Neutrophil (primary cell): ENCODE measurements around the gene RGPD5.
"Not testable (repeated sequence)": the region's sequence is repeated elsewhere in the genome, so short reads cannot be mapped to it uniquely, and the experiment has no call there.

Experiments used
- H3K27ac ChIP-seq: fragments of 200-600 bp; sonication (generic); 2 replicates; pipeline ENCODE4 v1.5.1; 2016; ENCODE audit warnings: mild to moderate bottlenecking, moderate library complexity
- H3K27me3 ChIP-seq: fragments of 200-600 bp; sonication (generic); 2 replicates; pipeline ENCODE4 v1.6.0; 2016; ENCODE audit warnings: mild to moderate bottlenecking
- H3K36me3 ChIP-seq: fragments of 200-600 bp; sonication (generic); 2 replicates; pipeline ENCODE4 v1.5.1; 2017
- H3K4me1 ChIP-seq, 2 experiments: fragments of 200-600 bp in 1 of 2; sonication (generic) in 1 of 2; 1 replicate in 1 of 2; 2 replicates in 1 of 2; pipeline versions ENCODE4 v1.5.1 to v1.6.1; 2013 to 2016; ENCODE audit warnings: low read depth in 1 of 2, low read length in 1 of 2, mild to moderate bottlenecking in 1 of 2, moderate library complexity in 1 of 2; ENCODE audit not compliant: control insufficient read depth in 1 of 2, insufficient read depth in 1 of 2
- H3K4me3 ChIP-seq, 2 experiments: fragments of 200-600 bp in 1 of 2; sonication (generic) in 1 of 2; 1 replicate in 1 of 2; 2 replicates in 1 of 2; pipeline ENCODE4 v1.5.1; 2013 to 2016; ENCODE audit warnings: low read depth in 1 of 2, low read length in 1 of 2, mild to moderate bottlenecking in 1 of 2, moderate library complexity in 1 of 2
- H3K9me3 ChIP-seq: fragments of 200-600 bp; sonication (generic); 2 replicates; pipeline ENCODE4 v1.5.1; 2016

The RGPD5 gene

DNA sequence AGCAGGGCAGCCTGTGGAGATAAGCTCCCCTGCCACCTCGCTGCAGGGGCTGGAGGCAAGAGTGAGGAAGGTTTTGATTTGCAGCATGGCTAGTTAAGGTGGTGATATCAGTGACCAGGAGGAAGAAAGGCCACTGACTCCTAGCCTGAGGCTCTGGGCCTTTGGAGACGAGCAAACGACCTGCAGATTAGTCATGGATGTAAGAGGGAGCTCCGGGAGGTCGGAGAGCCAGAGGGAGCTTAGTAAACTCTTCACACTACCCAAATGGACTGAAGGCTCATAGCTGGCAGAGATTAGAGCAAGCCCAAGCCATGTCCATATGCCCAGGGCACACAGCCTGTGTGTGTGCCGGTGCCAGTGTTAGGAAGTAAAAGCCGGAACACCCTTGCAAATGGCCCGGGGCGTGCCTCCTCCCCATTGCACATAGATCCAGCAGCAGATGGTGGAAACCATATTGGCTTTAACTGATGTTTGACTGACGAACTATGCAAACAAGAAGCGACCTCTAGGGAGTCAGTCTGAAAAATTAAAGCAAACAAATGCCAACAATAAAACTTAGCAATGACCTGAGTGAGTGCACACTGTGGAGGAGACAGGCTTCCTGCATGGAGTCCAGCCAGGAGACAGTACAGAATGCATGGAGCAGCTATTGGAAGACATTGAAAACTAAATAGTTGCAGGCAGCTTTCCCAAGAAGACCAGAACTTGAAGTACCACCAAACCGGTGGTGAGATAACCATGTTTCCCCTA lies 2.4 kb upstream of the RGPD5 start:
- not testable (repeated sequence) for H3K4me3 ChIP-seq, H3K27ac ChIP-seq, H3K9me3 ChIP-seq, H3K4me1 ChIP-seq, H3K27me3 ChIP-seq, H3K36me3 ChIP-seq

- H3K36me3 ChIP-seq, H3K4me1 ChIP-seq, H3K27me3 ChIP-seq, H3K9me3 ChIP-seq, H3K4me3 ChIP-seq, H3K27ac ChIP-seq: not testable (repeated sequence)
Observed at GRCh38 chr2:109792659-109793058, 1.4 kb upstream of the RGPD5 start.

DNA sequence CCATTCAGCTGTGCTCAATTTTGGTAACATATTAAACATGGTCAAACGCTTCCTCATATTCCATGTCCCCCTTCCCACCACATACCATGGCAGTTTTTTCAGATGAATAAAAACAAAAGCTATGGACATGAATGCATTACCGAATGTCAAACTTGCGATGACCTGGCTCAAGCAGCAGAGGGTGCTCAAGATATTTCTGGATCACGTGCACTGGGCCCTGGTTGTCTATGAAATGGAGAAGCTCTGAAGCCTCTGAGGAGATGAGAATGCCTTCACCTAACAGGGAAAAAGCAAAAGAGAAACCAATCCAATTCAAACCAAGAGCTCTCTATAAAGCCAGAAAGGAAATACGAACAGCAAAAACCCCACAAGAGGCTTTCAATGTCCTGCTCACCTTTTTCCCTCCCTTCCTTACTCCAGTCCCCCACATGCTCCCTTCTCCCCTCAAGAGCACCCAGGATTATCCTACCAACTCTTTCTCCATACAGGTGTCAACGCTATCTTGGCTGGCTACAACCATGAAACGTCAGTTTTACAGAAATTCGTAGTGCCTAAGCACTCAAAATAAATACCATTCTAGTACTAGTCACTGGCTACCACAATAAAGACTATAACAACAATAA lies 77.1 kb downstream of the RGPD5 start:
- H3K9me3 ChIP-seq, H3K36me3 ChIP-seq, H3K27ac ChIP-seq, H3K27me3 ChIP-seq, H3K4me1 ChIP-seq, H3K4me3 ChIP-seq: not testable (repeated sequence)

GRCh38 chr2:109876625-109877024 lies 82.5 kb downstream of the RGPD5 start:
- not testable (repeated sequence) for H3K27me3 ChIP-seq, H3K36me3 ChIP-seq, H3K4me3 ChIP-seq, H3K9me3 ChIP-seq, H3K27ac ChIP-seq, H3K4me1 ChIP-seq

GRCh38 chr2:109882112-109882511 lies 88.0 kb downstream of the RGPD5 start:
- H3K27me3 ChIP-seq, H3K4me1 ChIP-seq, H3K36me3 ChIP-seq, H3K27ac ChIP-seq, H3K9me3 ChIP-seq, H3K4me3 ChIP-seq: not testable (repeated sequence)

GRCh38 chr2:109888414-109888813 lies 94.3 kb downstream of the RGPD5 start:
- H3K36me3 ChIP-seq, H3K4me1 ChIP-seq, H3K4me3 ChIP-seq, H3K27me3 ChIP-seq, H3K27ac ChIP-seq, H3K9me3 ChIP-seq: not testable (repeated sequence)

DNA sequence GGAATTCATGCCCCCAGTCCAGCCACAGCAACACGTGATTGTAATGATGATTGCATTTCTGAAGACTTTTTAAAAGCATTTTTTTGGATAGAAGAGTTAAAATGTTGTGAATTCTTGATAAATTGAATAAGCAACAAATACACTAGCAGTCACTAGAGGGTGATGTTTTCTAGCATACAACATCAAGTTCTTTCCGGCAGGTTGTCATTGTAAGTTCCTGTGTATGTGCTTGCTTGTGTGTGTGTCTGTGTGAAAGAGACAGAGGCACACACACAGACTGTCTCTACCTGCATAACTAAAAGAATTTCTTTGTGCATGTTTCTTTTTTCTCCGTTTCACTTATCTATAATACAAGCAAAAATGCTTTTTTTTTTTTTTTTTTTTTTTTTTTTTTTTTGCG lies 95.8 kb downstream of the RGPD5 start:
- H3K36me3 ChIP-seq, H3K27ac ChIP-seq, H3K4me3 ChIP-seq, H3K27me3 ChIP-seq, H3K9me3 ChIP-seq, H3K4me1 ChIP-seq: not testable (repeated sequence)

- not testable (repeated sequence) for H3K36me3 ChIP-seq, H3K9me3 ChIP-seq, H3K27me3 ChIP-seq, H3K4me3 ChIP-seq, H3K4me1 ChIP-seq, H3K27ac ChIP-seq
Observed at GRCh38 chr2:109891024-109891423, 96.9 kb downstream of the RGPD5 start.

DNA sequence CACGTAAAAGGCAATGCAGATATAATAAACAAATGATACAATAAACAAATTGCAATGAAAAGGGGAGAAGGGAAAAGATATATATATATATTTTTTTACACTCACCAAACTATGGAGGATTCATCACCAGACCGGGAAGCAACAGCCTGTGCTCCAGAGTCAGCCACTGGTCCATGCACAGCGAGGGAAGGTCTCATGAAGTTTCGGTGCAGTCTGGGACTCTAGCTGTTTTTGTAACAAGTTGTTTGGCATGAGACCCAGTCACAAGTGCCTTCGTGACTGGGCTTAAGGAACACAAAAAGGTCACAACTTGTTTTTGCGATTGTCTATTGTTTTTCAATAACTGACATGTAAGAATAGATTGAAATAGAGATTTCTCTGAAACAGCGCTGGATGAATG lies 99.6 kb downstream of the RGPD5 start:
- H3K36me3 ChIP-seq, H3K27ac ChIP-seq, H3K9me3 ChIP-seq, H3K4me3 ChIP-seq, H3K4me1 ChIP-seq, H3K27me3 ChIP-seq: not testable (repeated sequence)

GRCh38 chr2:109894141-109894540 lies 100.0 kb downstream of the RGPD5 start:
- H3K27me3 ChIP-seq, H3K9me3 ChIP-seq, H3K4me3 ChIP-seq, H3K36me3 ChIP-seq, H3K27ac ChIP-seq, H3K4me1 ChIP-seq: not testable (repeated sequence)

DNA sequence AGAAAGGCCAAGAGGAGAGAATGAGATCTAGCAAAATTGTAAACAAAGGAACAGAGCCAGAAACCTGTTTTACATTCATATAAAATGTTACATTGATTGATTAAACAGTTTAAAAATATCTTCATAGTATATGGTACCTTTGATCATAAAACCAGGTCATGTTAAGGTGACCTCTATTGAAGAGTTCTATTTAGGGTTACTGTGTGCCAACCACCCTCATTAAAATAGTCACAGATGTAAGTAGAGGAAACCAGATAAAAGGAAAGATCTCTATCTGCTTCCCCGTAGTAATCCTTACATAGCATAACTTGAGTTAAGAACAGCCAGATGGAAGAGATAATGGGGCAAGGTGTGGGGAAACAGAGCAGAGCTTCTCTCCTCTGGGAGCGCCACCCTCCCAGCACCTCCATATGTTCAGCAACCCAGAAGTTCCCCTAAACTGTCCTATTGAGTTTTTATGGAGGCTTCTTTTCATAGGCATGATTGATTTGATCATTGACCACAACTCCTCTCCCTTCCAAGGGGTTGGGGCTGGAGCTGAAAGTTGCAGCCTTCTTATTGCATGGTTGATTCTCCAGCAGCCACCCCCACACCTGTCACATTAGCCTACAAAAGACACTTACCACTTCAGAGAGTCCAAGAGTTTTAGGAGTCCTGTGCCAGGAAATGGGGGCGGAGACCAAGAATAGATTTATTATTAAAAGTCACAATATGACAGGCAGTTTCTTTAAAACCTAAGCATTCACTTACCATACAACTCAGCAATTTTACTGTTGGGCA lies 101.2 kb downstream of the RGPD5 start:
- not testable (repeated sequence) for H3K36me3 ChIP-seq, H3K4me3 ChIP-seq, H3K4me1 ChIP-seq

DNA sequence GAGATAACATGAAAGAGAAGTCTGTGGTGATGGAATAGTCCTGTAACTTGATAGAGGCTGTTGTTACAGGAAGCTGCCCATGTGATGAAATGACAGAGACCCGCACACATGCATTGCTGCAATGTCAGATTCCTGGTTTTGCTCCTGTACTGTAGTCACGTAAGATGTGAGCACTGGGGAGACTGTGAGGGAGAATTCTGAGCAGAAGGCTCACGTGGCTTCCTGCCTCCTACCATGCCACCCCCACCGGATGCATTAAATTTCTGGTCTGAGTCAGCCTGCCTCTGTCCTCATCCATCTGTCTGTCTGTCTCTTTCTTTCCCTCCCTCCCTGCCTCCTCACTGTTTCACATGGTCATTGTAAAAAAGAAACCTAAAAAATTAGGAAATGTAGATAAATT lies 102.1 kb downstream of the RGPD5 start:
- not testable (repeated sequence) for H3K4me1 ChIP-seq, H3K36me3 ChIP-seq, H3K4me3 ChIP-seq, H3K9me3 ChIP-seq, H3K27ac ChIP-seq, H3K27me3 ChIP-seq

More for the DNA sequence above, 101.2 kb downstream of the RGPD5 start:
- not testable (repeated sequence) for H3K27me3 ChIP-seq, H3K9me3 ChIP-seq, H3K27ac ChIP-seq

GRCh38 chr2:109897769-109898461 lies 103.8 kb downstream of the RGPD5 start:
- H3K9me3 ChIP-seq, H3K27ac ChIP-seq, H3K4me3 ChIP-seq, H3K36me3 ChIP-seq, H3K4me1 ChIP-seq, H3K27me3 ChIP-seq: not testable (repeated sequence)
